GM10266 (cell line): Measurements from ENCODE around the gene TFEB.

Source experiments
- DNase-seq: peaks from one replicate; pipeline ENCODE4 v3.0.0; 2012; ENCODE audit errors: extremely low spot score
- CTCF ChIP-seq: IDR thresholded peaks from 2 replicates; pipeline ENCODE4 v1.5.1; 2012; ENCODE audit warnings: mild to moderate bottlenecking, low read depth; ENCODE audit not compliant: control insufficient read depth, insufficient read depth; ENCODE audit errors: missing control alignments

Gene TFEB

GRCh38 chr6:41714556-41715273, 20.7 kb downstream of the TFEB start:
- DNase-seq, result no peak
- TF ChIP-seq CTCF, result no peak

- TF ChIP-seq CTCF, result no peak
- peak; percentile 49 for DNase-seq
Measured at GRCh38 chr6:41713650-41714291, 21.6 kb downstream of the TFEB start.

- TF ChIP-seq CTCF, result no peak
- DNase-seq, result no peak
Measured at GRCh38 chr6:41713159-41713649, 22.2 kb downstream of the TFEB start.

GRCh38 chr6:41712651-41713103, 22.7 kb downstream of the TFEB start:
- no peak for TF ChIP-seq CTCF
- DNase-seq, result no peak

GRCh38 chr6:41711323-41712038, 23.9 kb downstream of the TFEB start:
- no peak for TF ChIP-seq CTCF
- no peak for DNase-seq

- TF ChIP-seq CTCF, result no peak
- DNase-seq, result no peak
Measured at GRCh38 chr6:41709375-41709774, 26.0 kb downstream of the TFEB start.
